IMR-90 (cell line): Measurements from ENCODE around the gene CDC40. TPM values are rescaled to one million over a fixed set of nuclear protein-coding genes. Genes with fewer than 3 reads are reported as not detected.

Source experiments
- ATAC-seq: fragments of 200-7000 bp; cut with Tn5 transposase; 2 replicates; pipeline ENCODE4 v1.9.1; 2020; ENCODE audit warnings: low read depth, mild to moderate bottlenecking, moderate library complexity
- BruUV-seq: library from RNA; stranded (reverse); fragments of 400-500 nt; replicated peaks from 2 replicates; lab custom pipeline; 2021; lab: Mats Ljungman, UMichigan
- CTCF ChIA-PET: fragments of 300-600 bp; formaldehyde crosslinking; extraction: SDS; loops from one replicate; lab custom pipeline; 2021; ENCODE audit warnings: antibody characterized with exemption; lab: Yijun Ruan, JAX
- POLR2A ChIA-PET: fragments of 300-600 bp; sonication (Branson Sonifier 250); formaldehyde crosslinking; loops from one replicate; lab custom pipeline; 2022; ENCODE audit warnings: antibody characterized with exemption; ENCODE audit not compliant: unreplicated experiment; lab: Charles Lee
- DNase-seq: peaks from one replicate; pipeline ENCODE4 v3.0.0; 2013
- H2AFZ ChIP-seq: replicated peaks from 2 replicates; pipeline ENCODE3; 2013; ENCODE audit warnings: low read length, mild to moderate bottlenecking; ENCODE audit not compliant: poor library complexity
- H2AK5ac ChIP-seq: 2 replicates; pipeline ENCODE4 v1.6.1; 2013; ENCODE audit warnings: low read depth, low read length, inconsistent platforms
- H2AK9ac ChIP-seq: replicated peaks from 2 replicates; pipeline ENCODE3; 2013; ENCODE audit warnings: mild to moderate bottlenecking, low read depth, low read length, moderate library complexity; ENCODE audit not compliant: poor library complexity
- H2BK120ac ChIP-seq: 2 replicates; pipeline ENCODE4 v1.6.1; 2013; ENCODE audit warnings: low read depth, low read length, inconsistent platforms
- H2BK15ac ChIP-seq: 3 replicates; pipeline ENCODE4 v1.6.1; 2013; ENCODE audit warnings: low read depth, low read length, inconsistent platforms
- H2BK20ac ChIP-seq: 2 replicates; pipeline ENCODE4 v1.6.1; 2013; ENCODE audit warnings: low read depth, mild to moderate bottlenecking, inconsistent platforms, low read length, moderate library complexity
- H2BK5ac ChIP-seq: 2 replicates; pipeline ENCODE4 v1.6.1; 2013; ENCODE audit warnings: mild to moderate bottlenecking, low read depth, low read length, inconsistent platforms; ENCODE audit not compliant: poor library complexity, severe bottlenecking
- H3K14ac ChIP-seq: replicated peaks from 2 replicates; pipeline ENCODE4 v1.6.1; 2013; ENCODE audit warnings: low read depth, low read length, inconsistent platforms
- H3K18ac ChIP-seq: 2 replicates; pipeline ENCODE4 v1.6.1; 2013; ENCODE audit warnings: low read depth, low read length, control low read depth
- H3K23ac ChIP-seq: 2 replicates; pipeline ENCODE4 v1.6.1; 2013; ENCODE audit warnings: low read depth, low read length, inconsistent platforms
- H3K27ac ChIP-seq: 2 replicates; pipeline ENCODE4 v1.5.1; 2013; ENCODE audit warnings: mild to moderate bottlenecking, control low read depth, low read length; ENCODE audit not compliant: insufficient read depth
- H3K27me3 ChIP-seq: 2 replicates; pipeline ENCODE4 v1.6.1; 2013; ENCODE audit warnings: low read length; ENCODE audit not compliant: control insufficient read depth, insufficient read depth
- H3K36me3 ChIP-seq: 2 replicates; pipeline ENCODE4 v1.6.1; 2013; ENCODE audit warnings: low read length, mixed read lengths; ENCODE audit not compliant: control insufficient read depth, insufficient read depth
- H3K4ac ChIP-seq: 2 replicates; pipeline ENCODE4 v1.6.1; 2013; ENCODE audit warnings: low read depth, low read length, inconsistent platforms
- H3K4me1 ChIP-seq: 2 replicates; pipeline ENCODE4 v1.6.1; 2013; ENCODE audit warnings: low read length, mixed read lengths; ENCODE audit not compliant: control insufficient read depth, insufficient read depth
- H3K4me2 ChIP-seq: 2 replicates; pipeline ENCODE4 v1.6.1; 2013; ENCODE audit warnings: low read depth, mild to moderate bottlenecking, control low read depth, low read length, moderate library complexity
- H3K4me3 ChIP-seq: 2 replicates; pipeline ENCODE4 v1.5.1; 2013; ENCODE audit warnings: low read depth, mild to moderate bottlenecking, control low read depth, low read length, moderate library complexity; ENCODE audit not compliant: insufficient read depth
- H3K56ac ChIP-seq: 2 replicates; pipeline ENCODE4 v1.6.1; 2013; ENCODE audit warnings: low read length, inconsistent platforms; ENCODE audit not compliant: insufficient read depth; ENCODE audit errors: extremely low read depth
- H3K79me1 ChIP-seq, 2 experiments: 2 replicates each; pipeline ENCODE4 v1.6.1; 2013; ENCODE audit warnings: low read length in 2 of 2, inconsistent platforms in 1 of 2, low read depth in 1 of 2
- H3K9ac ChIP-seq: 2 replicates; pipeline ENCODE4 v1.6.1; 2013; ENCODE audit warnings: low read depth, low read length, control low read depth
- H3K9me1 ChIP-seq: 2 replicates; pipeline ENCODE4 v1.6.1; 2013; ENCODE audit warnings: low read length, inconsistent platforms; ENCODE audit not compliant: insufficient read depth
- H3K9me3 ChIP-seq: 2 replicates; pipeline ENCODE4 v1.6.1; 2013; ENCODE audit warnings: low read length; ENCODE audit not compliant: control insufficient read depth, insufficient read depth
- H4K20me1 ChIP-seq: 2 replicates; pipeline ENCODE4 v1.6.1; 2013; ENCODE audit warnings: low read length, inconsistent platforms; ENCODE audit not compliant: insufficient read depth
- H4K5ac ChIP-seq: 2 replicates; pipeline ENCODE4 v1.6.1; 2013; ENCODE audit warnings: mild to moderate bottlenecking, low read depth, low read length, control low read depth
- H4K8ac ChIP-seq, 2 experiments: 2 replicates each; pipeline ENCODE4 v1.6.1; 2013; ENCODE audit warnings: low read depth in 2 of 2, low read length in 2 of 2, control low read depth in 1 of 2, inconsistent platforms in 1 of 2
- H4K91ac ChIP-seq: 2 replicates; pipeline ENCODE4 v1.6.1; 2013; ENCODE audit warnings: low read depth, low read length, inconsistent platforms; ENCODE audit not compliant: insufficient read depth
- BHLHE40 ChIP-seq: fragments of 150-350 bp; IDR thresholded peaks from 2 replicates; pipeline ENCODE4 v1.6.1; 2016; ENCODE audit warnings: mild to moderate bottlenecking, low read depth, low read length
- CEBPB ChIP-seq: IDR thresholded peaks from 2 replicates; pipeline ENCODE4 v1.6.1; 2012; ENCODE audit warnings: low read depth, low read length, improper control_type of control experiment
- CHD1 ChIP-seq: IDR thresholded peaks from 2 replicates; pipeline ENCODE4 v1.6.1; 2012; ENCODE audit warnings: low read depth, low read length, improper control_type of control experiment
- FOS ChIP-seq: fragments of 150-350 bp; IDR thresholded peaks from 2 replicates; pipeline ENCODE4 v1.6.1; 2016; ENCODE audit warnings: low read depth, low read length
- MAFK ChIP-seq: IDR thresholded peaks from 2 replicates; pipeline ENCODE4 v1.6.1; 2012; ENCODE audit warnings: low read depth, low read length, improper control_type of control experiment
- MAZ ChIP-seq: IDR thresholded peaks from 2 replicates; pipeline ENCODE4 v1.6.1; 2012; ENCODE audit warnings: low read depth, mild to moderate bottlenecking, low read length, improper control_type of control experiment, moderate library complexity, borderline replicate concordance
- MXI1 ChIP-seq: IDR thresholded peaks from 2 replicates; pipeline ENCODE4 v1.6.1; 2012; ENCODE audit warnings: low read depth, mild to moderate bottlenecking, low read length, moderate library complexity, borderline replicate concordance
- NFE2L2 ChIP-seq: fragments of 150-350 bp; IDR thresholded peaks from 2 replicates; pipeline ENCODE4 v1.6.1; 2016; ENCODE audit warnings: low read depth, mild to moderate bottlenecking, low read length
- POLR2A ChIP-seq: IDR thresholded peaks from 2 replicates; pipeline ENCODE4 v1.6.1; 2012; ENCODE audit warnings: mild to moderate bottlenecking, low read depth, low read length
- WGBS, 2 experiments: methylation state at CpG; one replicate each; pipeline versions ENCODE4 v1.1.5 to v1.1.7; 2013; ENCODE audit warnings: missing lambda C conversion rate in 2 of 2; ENCODE audit not compliant: insufficient read length in 1 of 2; ENCODE audit errors: extremely low coverage in 2 of 2; 5-methylcytosine and 5-hydroxymethylcytosine counted together
- dilution Hi-C: fragments of 300-500 bp; cut with HindIII; formaldehyde crosslinking; loops from one replicate; pipeline ENCODE4 v1.14.3; 2018; ENCODE audit warnings: low sequenced_read_pairs; ENCODE audit not compliant: unreplicated experiment
- in situ Hi-C: fragments of 300-500 bp; cut with MboI; formaldehyde crosslinking; loops from 3 replicates; pipeline ENCODE4 v1.14.3; 2019; ENCODE audit warnings: low sequenced_read_pairs, inconsistent platforms, mixed read lengths
- intact Hi-C: fragments of 100-400 bp; cut with micrococcal nuclease; formaldehyde crosslinking; loops from 2 replicates; pipeline ENCODE4 v1.10.0; 2022
- polyA plus RNA-seq, 3 experiments: library from polyadenylated mRNA; depleted of rRNA; stranded (reverse); fragments of >200 nt; gene quantifications; 2 replicates each; pipeline ENCODE4 v1.2.3, GENCODE V29; 2012; ENCODE audit warnings: low replicate concordance in 1 of 3
- total RNA-seq: library from RNA; depleted of rRNA; stranded (reverse); fragments of >200 nt; gene quantifications from 2 replicates; pipeline ENCODE4 v1.2.3, GENCODE V29; 2012
- TF ChIP-seq, protein P1 (sequence below): fragments of 150-350 bp; IDR thresholded peaks from 2 replicates; pipeline ENCODE4 v1.6.1; 2016; ENCODE audit warnings: low read depth, mild to moderate bottlenecking, low read length, moderate library complexity, borderline replicate concordance

Gene CDC40
- total and polyA plus RNA-seq, 2 of the 4 experiments (the other 2 are of a cell fraction), result 7.0 to 16.8 TPM

DNA sequence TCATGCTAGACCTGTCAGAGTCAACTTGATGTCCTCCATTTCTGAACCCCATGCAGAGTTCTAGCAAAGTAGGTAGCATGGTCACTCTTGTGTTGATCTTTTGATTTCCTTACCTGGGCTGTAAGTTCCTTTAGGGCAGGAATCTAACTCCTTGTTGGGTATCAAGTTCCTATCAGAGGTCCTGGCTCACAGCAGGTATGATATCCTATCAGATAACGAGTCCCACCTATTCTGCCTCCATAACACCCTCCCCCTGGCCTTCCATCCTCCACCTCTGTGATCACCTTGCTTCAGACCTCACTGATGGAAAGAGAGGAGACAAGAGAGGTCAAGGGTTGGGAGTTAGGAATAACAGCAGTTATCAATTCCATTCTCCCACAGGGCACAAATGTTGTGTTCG is 76.1 kb downstream of the CDC40 start:
- H4K91ac ChIP-seq, result no peak overlapping the region
- H3K27me3 ChIP-seq, result no peaks in the 10 kb centered on the region
- CTCF ChIA-PET, result no interaction called here
- TF ChIP-seq POLR2A, result no peak
- no peak for TF ChIP-seq MXI1
- no peak for TF ChIP-seq BHLHE40
- no peak for TF ChIP-seq NFE2L2
- no peak for TF ChIP-seq FOS
- TF ChIP-seq, protein P1, sequence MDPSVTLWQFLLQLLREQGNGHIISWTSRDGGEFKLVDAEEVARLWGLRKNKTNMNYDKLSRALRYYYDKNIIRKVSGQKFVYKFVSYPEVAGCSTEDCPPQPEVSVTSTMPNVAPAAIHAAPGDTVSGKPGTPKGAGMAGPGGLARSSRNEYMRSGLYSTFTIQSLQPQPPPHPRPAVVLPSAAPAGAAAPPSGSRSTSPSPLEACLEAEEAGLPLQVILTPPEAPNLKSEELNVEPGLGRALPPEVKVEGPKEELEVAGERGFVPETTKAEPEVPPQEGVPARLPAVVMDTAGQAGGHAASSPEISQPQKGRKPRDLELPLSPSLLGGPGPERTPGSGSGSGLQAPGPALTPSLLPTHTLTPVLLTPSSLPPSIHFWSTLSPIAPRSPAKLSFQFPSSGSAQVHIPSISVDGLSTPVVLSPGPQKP, result no peak
- no peak for TF ChIP-seq MAFK
- TF ChIP-seq CEBPB, result no peak
- no peak for TF ChIP-seq CHD1
- TF ChIP-seq MAZ, result no peak
- no peak overlapping the region for H3K56ac ChIP-seq
- H3K9me3 ChIP-seq, result no peaks in the 10 kb centered on the region
- H4K5ac ChIP-seq, result no peak overlapping the region
- no peak overlapping the region for H2BK15ac ChIP-seq
- no TSS peak for BruUV-seq
- no peak for ATAC-seq
- no peak for DNase-seq
- no peak overlapping the region for H2BK5ac ChIP-seq
- H3K4ac ChIP-seq, result no peak overlapping the region
- no peaks in the 10 kb centered on the region for H3K9me1 ChIP-seq
- no peak overlapping the region for H4K8ac ChIP-seq
- no peaks in the 10 kb centered on the region for H3K4me1 ChIP-seq
- no peak overlapping the region for H3K14ac ChIP-seq
- H2AFZ ChIP-seq, result no peak overlapping the region
- H2AK9ac ChIP-seq, result no peak overlapping the region
- no peak overlapping the region for H2AK5ac ChIP-seq
- WGBS, 2 experiments, result no CpG with 5 or more reads among the region's 2 CpGs
- in situ Hi-C loops, result no loop called here
- no peak overlapping the region for H2BK120ac ChIP-seq
- H3K23ac ChIP-seq, result no peak overlapping the region
- dilution Hi-C loops, result no loop called here
- POLR2A ChIA-PET, result no interaction called here
- H2BK20ac ChIP-seq, result no peak overlapping the region
- H3K36me3 ChIP-seq, result no peaks in the 10 kb centered on the region
- H3K4me3 ChIP-seq, result no peak overlapping the region
- no peaks in the 10 kb centered on the region for H4K20me1 ChIP-seq
- no peak overlapping the region for H3K27ac ChIP-seq
- H3K79me1 ChIP-seq, result no peaks in the 10 kb centered on the region
- no peak overlapping the region for H3K9ac ChIP-seq
- intact Hi-C loops, result no loop called here
- H3K4me2 ChIP-seq, result no peak overlapping the region
- no peak overlapping the region for H3K18ac ChIP-seq
